Mucosa of descending colon (tissue), 3 donors: ENCODE data around the gene RNF214. TPM values are rescaled to one million over a fixed set of nuclear protein-coding genes. Genes with fewer than 3 reads are reported as not detected.

Source experiments
- ATAC-seq: fragments of 200-7000 bp; cut with Tn5 transposase; one replicate; pipeline ENCODE4 v1.9.1; 2020; ENCODE audit warnings: mild to moderate bottlenecking, moderate library complexity
- DNase-seq, 3 donors: peaks; one replicate each; pipeline ENCODE4 v3.0.0-alpha.2; 2020
- H3K36me3 ChIP-seq: fragments of 200-600 bp; one replicate; pipeline ENCODE4 v1.8.0; 2021; ENCODE audit warnings: low read depth, mild to moderate bottlenecking
- H3K4me1 ChIP-seq: fragments of 200-600 bp; one replicate; pipeline ENCODE4 v1.8.0; 2021; ENCODE audit warnings: low read depth, mild to moderate bottlenecking
- H3K4me3 ChIP-seq: fragments of 200-600 bp; one replicate; pipeline ENCODE4 v1.8.0; 2021; ENCODE audit warnings: mild to moderate bottlenecking
- H3K9me3 ChIP-seq: fragments of 200-600 bp; one replicate; pipeline ENCODE4 v1.8.0; 2021; ENCODE audit warnings: mild to moderate bottlenecking
- intact Hi-C, 2 donors: fragments of 100-400 bp; cut with DNase I in 1 of 2; cut with micrococcal nuclease in 1 of 2; formaldehyde crosslinking; loops; one replicate each; pipeline versions ENCODE4 v1.11.0 to v1.11.1; 2022; cut with DNase I, micrococcal nuclease
- total RNA-seq, 3 donors: library from RNA; stranded (reverse); fragmentation: NEBNext Ultra II Directional in 2 of 3; extraction: Animal tissue kit (Norgen Biotek cat#: 25700) in 2 of 3; gene quantifications; one replicate each; pipeline versions ENCODE4 v1.2.1 to v1.2.4, GENCODE V29; 2021 to 2023
- TF ChIP-seq, protein P1 (sequence below): fragments of 200-600 bp; IDR thresholded peaks from one replicate; pipeline ENCODE4 v1.8.0; 2022; ENCODE audit warnings: antibody characterized with exemption, mild to moderate bottlenecking
- donor health status: DM: no; HTN: no; CAD: no; lungs with moderate emphysema.
- donor health status: DM: no; HTN: no; CAD: no.
- donor health status: DM: no; HTN: yes; CAD: no.

Gene RNF214
- total RNA-seq, 3 donors from 2014 or later = 22.0 to 38.1 (median 25.4) TPM

GRCh38 chr11:117189941-117190544, 42.4 kb upstream of the RNF214 start:
- peaks cover 7% of the 10 kb centered on the region for H3K36me3 ChIP-seq
- ATAC-seq (no peak), DNase-seq (peak in 1 of 3 donors; percentile 47)
- H3K9me3 ChIP-seq = no peaks in the 10 kb centered on the region
- intact Hi-C loops = no loop called here
- peaks cover 6% of the 10 kb centered on the region for H3K4me1 ChIP-seq
- TF ChIP-seq, protein P1, sequence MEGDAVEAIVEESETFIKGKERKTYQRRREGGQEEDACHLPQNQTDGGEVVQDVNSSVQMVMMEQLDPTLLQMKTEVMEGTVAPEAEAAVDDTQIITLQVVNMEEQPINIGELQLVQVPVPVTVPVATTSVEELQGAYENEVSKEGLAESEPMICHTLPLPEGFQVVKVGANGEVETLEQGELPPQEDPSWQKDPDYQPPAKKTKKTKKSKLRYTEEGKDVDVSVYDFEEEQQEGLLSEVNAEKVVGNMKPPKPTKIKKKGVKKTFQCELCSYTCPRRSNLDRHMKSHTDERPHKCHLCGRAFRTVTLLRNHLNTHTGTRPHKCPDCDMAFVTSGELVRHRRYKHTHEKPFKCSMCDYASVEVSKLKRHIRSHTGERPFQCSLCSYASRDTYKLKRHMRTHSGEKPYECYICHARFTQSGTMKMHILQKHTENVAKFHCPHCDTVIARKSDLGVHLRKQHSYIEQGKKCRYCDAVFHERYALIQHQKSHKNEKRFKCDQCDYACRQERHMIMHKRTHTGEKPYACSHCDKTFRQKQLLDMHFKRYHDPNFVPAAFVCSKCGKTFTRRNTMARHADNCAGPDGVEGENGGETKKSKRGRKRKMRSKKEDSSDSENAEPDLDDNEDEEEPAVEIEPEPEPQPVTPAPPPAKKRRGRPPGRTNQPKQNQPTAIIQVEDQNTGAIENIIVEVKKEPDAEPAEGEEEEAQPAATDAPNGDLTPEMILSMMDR = no peak
- H3K4me3 ChIP-seq = no peak overlapping the region

- Histone ChIP-seq H3K9me3 (no peaks in the 10 kb centered on the region), H3K4me3 (no peak overlapping the region), H3K4me1 (peaks cover 10% of the 10 kb centered on the region), H3K36me3 (peaks cover 7% of the 10 kb centered on the region)
- peak in 1 of 3 donors; percentile 25 for DNase-seq
- intact Hi-C loops = no loop called here
- no peak for ATAC-seq
- TF ChIP-seq, protein P1 = no peak
Measured at GRCh38 chr11:117191680-117192400, 40.6 kb upstream of the RNF214 start.

DNA sequence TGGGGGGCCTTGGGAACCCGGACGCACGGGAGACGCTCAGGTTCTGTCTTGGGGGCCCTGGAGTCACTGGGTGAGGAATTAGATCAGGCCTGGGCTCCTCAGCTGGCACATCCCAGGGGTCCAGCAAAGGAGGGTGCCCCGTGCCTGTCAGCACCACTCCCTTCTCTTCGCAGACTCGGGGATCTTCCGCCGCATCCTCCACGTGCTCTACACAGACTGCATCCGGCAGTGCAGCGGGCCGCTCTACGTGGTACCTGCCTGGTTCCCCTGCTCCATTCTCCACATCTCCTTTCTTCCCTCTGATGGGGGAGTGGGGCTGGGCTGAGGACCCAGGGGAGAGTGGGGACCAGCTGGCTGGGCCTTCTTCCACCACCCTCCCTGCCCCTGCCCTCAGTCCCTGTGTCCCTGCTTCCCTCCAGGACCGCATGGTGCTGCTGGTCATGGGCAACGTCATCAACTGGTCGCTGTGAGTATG, 40.0 kb upstream of the RNF214 start:
- peaks cover 7% of the 10 kb centered on the region for H3K36me3 ChIP-seq

GRCh38 chr11:117193130-117194020, 39.1 kb upstream of the RNF214 start:
- DNase-seq = peak in 1 of 3 donors; percentile 26
- Histone ChIP-seq H3K9me3 (no peaks in the 10 kb centered on the region), H3K36me3 (peaks cover 7% of the 10 kb centered on the region), H3K4me3 (no peak overlapping the region), H3K4me1 (peaks cover 23% of the 10 kb centered on the region)
- TF ChIP-seq, protein P1 = no peak
- no peak for ATAC-seq
- intact Hi-C loops = no loop called here

More for the DNA sequence above, 40.0 kb upstream of the RNF214 start:
- intact Hi-C loops = no loop called here
- Histone ChIP-seq H3K4me3 (no peak overlapping the region), H3K9me3 (no peaks in the 10 kb centered on the region), H3K4me1 (peaks cover 14% of the 10 kb centered on the region)
- DNase-seq = peak in 1 of 3 donors; percentile 16
- ATAC-seq = no peak
- TF ChIP-seq, protein P1 = no peak

- Histone ChIP-seq H3K4me3 (no peak overlapping the region), H3K36me3 (peaks cover 2% of the 10 kb centered on the region), H3K4me1 (peaks cover 28% of the 10 kb centered on the region), H3K9me3 (no peaks in the 10 kb centered on the region)
- TF ChIP-seq, protein P1 = no peak
- no peak for ATAC-seq
- intact Hi-C loops = no loop called here
- no peak for DNase-seq
Measured at GRCh38 chr11:117194267-117194666, 38.2 kb upstream of the RNF214 start.
